ENCODE results near the gene ZNF473.

ZNF473 gene

GRCh38 chr19:49987159-49987698, 38.6 kb upstream of the ZNF473 start:
- Histone ChIP-seq H3K9me3 (ENCODE audit: control insufficient read depth in 2 of 2, low read length in 2 of 2) (no peaks in the 10 kb centered on the region), H3K27me3 (ENCODE audit: control insufficient read depth in 1 of 2, insufficient read depth in 2 of 2, low read length in 2 of 2) (no peaks in the 10 kb centered on the region), H3K36me3 (ENCODE audit: control insufficient read depth in 2 of 2, insufficient read depth in 2 of 2, low read length in 2 of 2) (peaks cover 64 to 65% of the 10 kb centered on the region in 2 donors), H3K4me1 (ENCODE audit: control insufficient read depth, insufficient read depth, low read length) (no peaks in the 10 kb centered on the region), H3K4me3 (ENCODE audit: low read length in 2 of 2) (no peak overlapping the region), H3K27ac (ENCODE audit: low read length) (no peak overlapping the region), H3K9ac (ENCODE audit: low read length in 2 of 2) (no peak overlapping the region)

- Histone ChIP-seq H3K9me3 (ENCODE audit: control insufficient read depth in 2 of 2, low read length in 2 of 2) (no peaks in the 10 kb centered on the region), H3K27ac (ENCODE audit: low read length) (no peak overlapping the region), H3K4me3 (ENCODE audit: low read length in 2 of 2) (no peak overlapping the region), H3K9ac (ENCODE audit: low read length in 2 of 2) (no peak overlapping the region), H3K4me1 (ENCODE audit: control insufficient read depth, insufficient read depth, low read length) (no peaks in the 10 kb centered on the region), H3K36me3 (ENCODE audit: control insufficient read depth in 2 of 2, insufficient read depth in 2 of 2, low read length in 2 of 2) (peaks cover 69 to 70% of the 10 kb centered on the region in 2 donors), H3K27me3 (ENCODE audit: control insufficient read depth in 1 of 2, insufficient read depth in 2 of 2, low read length in 2 of 2) (no peaks in the 10 kb centered on the region)
These were observed 37.8 kb upstream of the ZNF473 start for GRCh38 chr19:49988007-49988406.

DNA sequence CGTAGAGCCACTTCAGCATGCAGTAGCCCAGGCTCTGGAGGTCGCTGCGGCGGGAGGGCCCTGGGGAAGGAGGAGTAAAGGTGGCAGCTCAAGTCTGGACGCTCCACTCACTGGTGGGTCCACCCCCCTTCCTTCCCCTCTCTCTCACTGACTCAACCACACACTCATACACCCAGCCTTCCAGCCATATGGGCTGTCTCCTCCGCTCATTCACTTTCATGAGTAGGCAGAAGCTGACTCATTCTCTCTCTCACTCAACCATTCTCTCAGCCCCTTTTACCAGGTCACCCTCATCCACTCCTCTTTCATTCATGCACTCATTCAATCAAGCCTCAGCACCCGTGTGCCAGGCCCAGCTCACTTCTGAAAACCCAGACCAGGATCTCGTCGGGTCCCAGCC, 37.4 kb upstream of the ZNF473 start:
- no peaks in the 10 kb centered on the region for H3K9me3 ChIP-seq (ENCODE audit: control insufficient read depth in 2 of 2, low read length in 2 of 2)
- no peak overlapping the region for H3K4me3 ChIP-seq (ENCODE audit: low read length in 2 of 2)
- H3K27ac ChIP-seq (ENCODE audit: low read length): no peak overlapping the region
- H3K27me3 ChIP-seq (ENCODE audit: control insufficient read depth in 1 of 2, insufficient read depth in 2 of 2, low read length in 2 of 2): no peaks in the 10 kb centered on the region
- H3K9ac ChIP-seq (ENCODE audit: low read length in 2 of 2): no peak overlapping the region
- H3K36me3 ChIP-seq (ENCODE audit: control insufficient read depth in 2 of 2, insufficient read depth in 2 of 2, low read length in 2 of 2): peaks cover 70 to 71% of the 10 kb centered on the region in 2 donors
- no peaks in the 10 kb centered on the region for H3K4me1 ChIP-seq (ENCODE audit: control insufficient read depth, insufficient read depth, low read length)

- Histone ChIP-seq H3K27me3 (ENCODE audit: control insufficient read depth in 1 of 2, insufficient read depth in 2 of 2, low read length in 2 of 2) (no peaks in the 10 kb centered on the region), H3K9ac (ENCODE audit: low read length in 2 of 2) (no peak overlapping the region), H3K27ac (ENCODE audit: low read length) (no peak overlapping the region), H3K4me1 (ENCODE audit: control insufficient read depth, insufficient read depth, low read length) (peaks cover 11% of the 10 kb centered on the region), H3K9me3 (ENCODE audit: control insufficient read depth in 2 of 2, low read length in 2 of 2) (no peaks in the 10 kb centered on the region), H3K36me3 (ENCODE audit: control insufficient read depth in 2 of 2, insufficient read depth in 2 of 2, low read length in 2 of 2) (peaks cover 34 to 63% of the 10 kb centered on the region in 2 donors), H3K4me3 (ENCODE audit: low read length in 2 of 2) (no peak overlapping the region)
These were observed 28.1 kb upstream of the ZNF473 start for GRCh38 chr19:49997709-49998108.

GRCh38 chr19:49999371-50000010, 26.3 kb upstream of the ZNF473 start:
- Histone ChIP-seq H3K36me3 (ENCODE audit: control insufficient read depth in 2 of 2, insufficient read depth in 2 of 2, low read length in 2 of 2) (peaks cover 23 to 53% of the 10 kb centered on the region in 2 donors), H3K9ac (ENCODE audit: low read length in 2 of 2) (no peak overlapping the region), H3K9me3 (ENCODE audit: control insufficient read depth in 2 of 2, low read length in 2 of 2) (no peaks in the 10 kb centered on the region), H3K4me3 (ENCODE audit: low read length in 2 of 2) (no peak overlapping the region), H3K4me1 (ENCODE audit: control insufficient read depth, insufficient read depth, low read length) (peaks cover 27% of the 10 kb centered on the region), H3K27ac (ENCODE audit: low read length) (no peak overlapping the region), H3K27me3 (ENCODE audit: control insufficient read depth in 1 of 2, insufficient read depth in 2 of 2, low read length in 2 of 2) (no peaks in the 10 kb centered on the region)

GRCh38 chr19:50000038-50000840, 25.6 kb upstream of the ZNF473 start:
- no peaks in the 10 kb centered on the region for H3K27me3 ChIP-seq (ENCODE audit: control insufficient read depth in 1 of 2, insufficient read depth in 2 of 2, low read length in 2 of 2)
- no peaks in the 10 kb centered on the region for H3K9me3 ChIP-seq (ENCODE audit: control insufficient read depth in 2 of 2, low read length in 2 of 2)
- H3K36me3 ChIP-seq (ENCODE audit: control insufficient read depth in 2 of 2, insufficient read depth in 2 of 2, low read length in 2 of 2): peaks cover 18 to 48% of the 10 kb centered on the region in 2 donors
- no peak overlapping the region for H3K9ac ChIP-seq (ENCODE audit: low read length in 2 of 2)
- H3K27ac ChIP-seq (ENCODE audit: low read length): no peak overlapping the region
- H3K4me3 ChIP-seq (ENCODE audit: low read length in 2 of 2): no peak overlapping the region
- H3K4me1 ChIP-seq (ENCODE audit: control insufficient read depth, insufficient read depth, low read length): peaks cover 33% of the 10 kb centered on the region

DNA sequence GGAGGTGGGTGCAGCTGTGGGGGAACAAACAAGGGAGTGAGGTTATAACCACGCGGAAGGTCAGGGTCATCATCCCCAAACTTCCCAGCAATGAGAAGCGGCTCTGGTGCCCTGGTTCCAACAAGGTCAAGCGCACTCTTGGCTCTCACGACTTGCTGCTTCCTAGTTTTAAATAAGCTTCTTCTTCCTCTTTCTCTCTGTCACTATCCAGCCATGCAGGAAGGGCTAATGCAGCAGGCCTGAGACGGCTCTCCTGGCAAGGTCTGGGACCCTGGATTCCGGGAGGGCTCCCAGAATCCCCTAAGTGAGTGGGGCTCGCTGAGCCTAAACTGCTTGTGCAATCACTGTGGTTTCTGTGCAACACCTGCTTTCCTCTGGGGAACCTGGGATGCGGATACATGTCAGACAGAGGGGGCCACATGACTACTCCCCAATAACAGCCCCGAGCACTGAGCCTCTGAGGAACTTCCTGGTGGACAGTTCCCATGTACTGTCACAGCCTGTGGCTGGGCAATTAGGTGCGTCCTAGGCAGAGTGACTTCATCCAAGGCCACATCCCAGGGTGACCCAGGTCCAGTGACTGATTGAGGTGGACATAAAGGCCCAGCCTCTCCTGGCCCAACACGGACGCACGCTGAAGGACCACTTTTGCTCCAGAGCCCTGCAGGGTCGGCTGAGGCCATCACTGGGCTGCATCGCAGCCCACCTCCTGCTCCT, 24.8 kb upstream of the ZNF473 start:
- H3K4me3 ChIP-seq (ENCODE audit: low read length in 2 of 2): no peak overlapping the region
- peaks cover 21 to 50% of the 10 kb centered on the region in 2 donors for H3K36me3 ChIP-seq (ENCODE audit: control insufficient read depth in 2 of 2, insufficient read depth in 2 of 2, low read length in 2 of 2)
- H3K9me3 ChIP-seq (ENCODE audit: control insufficient read depth in 2 of 2, low read length in 2 of 2): no peaks in the 10 kb centered on the region
- H3K9ac ChIP-seq (ENCODE audit: low read length in 2 of 2): no peak overlapping the region
- no peaks in the 10 kb centered on the region for H3K27me3 ChIP-seq (ENCODE audit: control insufficient read depth in 1 of 2, insufficient read depth in 2 of 2, low read length in 2 of 2)
- no peak overlapping the region for H3K27ac ChIP-seq (ENCODE audit: low read length)
- H3K4me1 ChIP-seq (ENCODE audit: control insufficient read depth, insufficient read depth, low read length): peaks cover 33% of the 10 kb centered on the region

GRCh38 chr19:50001775-50002174, 24.0 kb upstream of the ZNF473 start:
- H3K4me1 ChIP-seq (ENCODE audit: control insufficient read depth, insufficient read depth, low read length): peaks cover 33% of the 10 kb centered on the region
- H3K9ac ChIP-seq (ENCODE audit: low read length in 2 of 2): no peak overlapping the region
- H3K9me3 ChIP-seq (ENCODE audit: control insufficient read depth in 2 of 2, low read length in 2 of 2): no peaks in the 10 kb centered on the region
- H3K4me3 ChIP-seq (ENCODE audit: low read length in 2 of 2): no peak overlapping the region
- no peak overlapping the region for H3K27ac ChIP-seq (ENCODE audit: low read length)
- peaks cover 22 to 52% of the 10 kb centered on the region in 2 donors for H3K36me3 ChIP-seq (ENCODE audit: control insufficient read depth in 2 of 2, insufficient read depth in 2 of 2, low read length in 2 of 2)
- H3K27me3 ChIP-seq (ENCODE audit: control insufficient read depth in 1 of 2, insufficient read depth in 2 of 2, low read length in 2 of 2): no peaks in the 10 kb centered on the region

DNA sequence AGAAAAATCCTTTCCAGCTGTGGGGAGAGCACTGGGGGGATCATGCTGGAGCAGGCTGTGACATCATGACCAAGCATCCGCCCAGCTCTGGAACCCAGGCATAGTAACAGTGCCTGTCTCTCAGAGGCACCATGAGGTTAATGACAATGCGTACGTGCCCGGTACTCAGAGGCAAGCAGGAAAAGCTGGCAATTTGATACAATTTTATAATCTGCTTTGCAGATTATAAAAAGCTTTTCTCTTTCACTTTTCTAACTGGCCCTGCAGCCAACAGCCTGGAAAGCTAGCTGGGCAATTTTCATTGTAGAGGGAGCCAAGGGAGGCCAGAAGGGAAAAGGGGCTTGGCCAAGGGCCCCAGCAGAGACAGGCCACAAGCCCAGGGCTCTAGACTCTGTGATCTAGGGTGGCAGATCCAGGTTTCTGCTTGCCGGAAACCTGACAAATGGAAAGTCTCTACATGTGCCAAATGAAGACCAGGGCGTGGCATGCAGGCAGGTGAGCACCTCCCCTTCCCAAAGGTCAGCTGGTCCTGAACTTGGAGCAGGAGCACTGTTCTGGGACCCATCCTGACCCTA, 23.3 kb upstream of the ZNF473 start:
- peaks cover 33% of the 10 kb centered on the region for H3K4me1 ChIP-seq (ENCODE audit: control insufficient read depth, insufficient read depth, low read length)
- no peak overlapping the region for H3K27ac ChIP-seq (ENCODE audit: low read length)
- H3K36me3 ChIP-seq (ENCODE audit: control insufficient read depth in 2 of 2, insufficient read depth in 2 of 2, low read length in 2 of 2): peaks cover 29 to 55% of the 10 kb centered on the region in 2 donors
- H3K9me3 ChIP-seq (ENCODE audit: control insufficient read depth in 2 of 2, low read length in 2 of 2): no peaks in the 10 kb centered on the region
- no peaks in the 10 kb centered on the region for H3K27me3 ChIP-seq (ENCODE audit: control insufficient read depth in 1 of 2, insufficient read depth in 2 of 2, low read length in 2 of 2)
- no peak overlapping the region for H3K9ac ChIP-seq (ENCODE audit: low read length in 2 of 2)
- H3K4me3 ChIP-seq (ENCODE audit: low read length in 2 of 2): no peak overlapping the region

DNA sequence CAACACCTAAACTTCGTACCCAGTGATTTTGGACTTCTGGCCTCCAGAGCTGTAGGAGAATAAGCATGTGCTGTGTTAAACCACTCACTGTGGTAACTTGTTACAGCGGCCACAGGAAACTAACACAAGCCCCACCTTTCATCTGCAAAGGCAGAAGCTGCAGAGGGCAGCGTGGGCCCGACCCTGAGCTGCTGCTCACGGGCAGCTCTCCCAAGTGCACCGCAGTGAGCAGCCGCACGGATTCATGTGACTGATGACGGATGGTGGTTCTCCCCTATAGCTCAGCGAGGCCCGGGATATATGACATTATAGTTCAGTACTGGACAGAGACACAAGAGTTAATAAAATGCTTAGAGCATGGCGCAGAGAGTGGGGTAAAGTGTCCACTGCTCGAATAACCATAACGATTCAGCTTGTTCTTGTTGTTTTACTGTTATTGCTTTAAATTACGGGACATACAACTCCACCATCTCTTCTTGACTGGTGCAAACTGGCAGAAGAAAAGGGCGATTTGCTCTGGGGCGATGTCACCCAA, 22.5 kb upstream of the ZNF473 start:
- no peaks in the 10 kb centered on the region for H3K9me3 ChIP-seq (ENCODE audit: control insufficient read depth in 2 of 2, low read length in 2 of 2)
- H3K27me3 ChIP-seq (ENCODE audit: control insufficient read depth in 1 of 2, insufficient read depth in 2 of 2, low read length in 2 of 2): no peaks in the 10 kb centered on the region
- H3K4me1 ChIP-seq (ENCODE audit: control insufficient read depth, insufficient read depth, low read length): peaks cover 33% of the 10 kb centered on the region
- no peak overlapping the region for H3K9ac ChIP-seq (ENCODE audit: low read length in 2 of 2)
- no peak overlapping the region for H3K4me3 ChIP-seq (ENCODE audit: low read length in 2 of 2)
- H3K36me3 ChIP-seq (ENCODE audit: control insufficient read depth in 2 of 2, insufficient read depth in 2 of 2, low read length in 2 of 2): peaks cover 30 to 55% of the 10 kb centered on the region in 2 donors
- H3K27ac ChIP-seq (ENCODE audit: low read length): peak overlapping the region; percentile 49
